Activated T-cell treated with anti-CD3 and anti-CD28 coated beads, Interleukin-2, amount 50 U/mL, for 72 hours (primary cell): ENCODE data around the gene TRIM56. TPM values are rescaled to one million over a fixed set of nuclear protein-coding genes. Genes with fewer than 3 reads are reported as not detected.

Experiments
- ATAC-seq, 2 donors: fragments of 150-1000 bp; cut with Tn5 transposase; replicated peaks in 1 of 2; 2 replicates each; pipeline ENCODE4 v1.10.0; 2021; ENCODE audit warnings: moderate library complexity in 2 of 2, mild to moderate bottlenecking in 1 of 2
- DNase-seq, 2 donors: peaks; one replicate each; pipeline ENCODE4 v3.0.0; 2021 to 2022; ENCODE audit warnings: mixed read lengths in 1 of 2
- H3K27ac Mint-ChIP-seq: one replicate; pipeline ENCODE4 v1.8.0; 2022; ENCODE audit warnings: mild to moderate bottlenecking, moderate library complexity, mixed read lengths
- H3K27me3 Mint-ChIP-seq: one replicate; pipeline ENCODE4 v1.8.0; 2022; ENCODE audit warnings: low read depth, mixed read lengths
- H3K36me3 Mint-ChIP-seq, 2 donors: one replicate each; pipeline ENCODE4 v1.8.0; 2022; ENCODE audit warnings: mixed read lengths in 2 of 2, mild to moderate bottlenecking in 1 of 2; ENCODE audit not compliant: insufficient read depth in 2 of 2
- H3K4me1 Mint-ChIP-seq: one replicate; pipeline ENCODE4 v1.8.0; 2022; ENCODE audit warnings: low read depth, mixed read lengths
- H3K4me3 Mint-ChIP-seq, 2 donors: one replicate each; pipeline ENCODE4 v1.8.0; 2022; ENCODE audit warnings: mild to moderate bottlenecking in 2 of 2, mixed read lengths in 2 of 2, moderate library complexity in 2 of 2
- H3K9me3 Mint-ChIP-seq, 2 donors: one replicate each; pipeline ENCODE4 v1.8.0; 2022; ENCODE audit warnings: mixed read lengths in 2 of 2
- total RNA-seq, 2 donors: library from RNA; stranded (reverse); gene quantifications; one replicate each; pipeline ENCODE4 v1.2.3, GENCODE V29; 2022

TRIM56 gene
- total RNA-seq, 2 donors from 2014 or later: 44.5 to 50.2 TPM

DNA sequence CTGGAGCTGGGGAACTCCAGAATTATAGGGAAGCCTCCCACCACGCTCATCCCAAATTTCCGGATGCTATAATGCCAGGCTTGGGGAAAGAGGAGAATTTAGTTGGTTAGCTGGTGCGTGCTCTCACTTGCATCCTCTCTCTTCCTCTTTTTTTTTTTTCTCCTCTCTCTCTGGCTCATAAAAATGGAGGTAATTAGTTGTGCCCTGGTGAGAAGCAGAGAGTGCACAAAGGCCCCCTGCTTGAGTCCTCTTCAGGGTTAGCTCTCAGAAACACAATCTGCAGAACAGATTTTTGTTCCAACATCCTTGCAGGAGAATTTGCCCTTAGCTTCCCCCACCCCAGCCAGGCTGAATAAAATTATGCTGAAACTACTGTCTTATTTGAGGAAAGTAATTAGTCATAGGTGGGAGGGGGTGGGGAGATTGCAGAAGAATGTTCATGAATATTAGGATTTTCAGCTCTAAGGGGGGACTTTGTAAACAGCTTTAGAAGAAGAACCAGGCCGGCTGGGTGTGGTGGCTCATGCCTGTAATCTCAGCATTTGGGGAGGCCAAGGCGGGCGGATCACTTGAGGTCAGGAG lies 49.2 kb downstream of the TRIM56 start:
- ATAC-seq (no peak), DNase-seq (no peak)
- peaks cover 36% of the 10 kb centered on the region for H3K27me3 Mint-ChIP-seq
- no peaks in the 10 kb centered on the region for H3K9me3 Mint-ChIP-seq
- H3K4me3 Mint-ChIP-seq: peak overlapping the region in 1 of 2 donors; percentile 21
- peaks cover 49% of the 10 kb centered on the region for H3K4me1 Mint-ChIP-seq
- H3K36me3 Mint-ChIP-seq: no peaks in the 10 kb centered on the region
- no peak overlapping the region for H3K27ac Mint-ChIP-seq

DNA sequence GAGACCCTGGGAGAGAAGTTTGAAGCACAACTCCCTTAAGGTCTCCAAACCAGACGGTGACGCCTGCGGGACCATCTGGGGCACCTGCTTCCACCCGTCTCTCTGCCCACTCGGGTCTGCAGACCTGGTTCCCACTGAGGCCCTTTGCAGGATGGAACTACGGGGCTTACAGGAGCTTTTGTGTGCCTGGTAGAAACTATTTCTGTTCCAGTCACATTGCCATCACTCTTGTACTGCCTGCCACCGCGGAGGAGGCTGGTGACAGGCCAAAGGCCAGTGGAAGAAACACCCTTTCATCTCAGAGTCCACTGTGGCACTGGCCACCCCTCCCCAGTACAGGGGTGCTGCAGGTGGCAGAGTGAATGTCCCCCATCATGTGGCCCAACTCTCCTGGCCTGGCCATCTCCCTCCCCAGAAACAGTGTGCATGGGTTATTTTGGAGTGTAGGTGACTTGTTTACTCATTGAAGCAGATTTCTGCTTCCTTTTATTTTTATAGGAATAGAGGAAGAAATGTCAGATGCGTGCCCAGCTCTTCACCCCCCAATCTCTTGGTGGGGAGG lies 52.5 kb downstream of the TRIM56 start:
- ATAC-seq (no peak), DNase-seq (no peak)
- Mint-ChIP-seq H3K9me3 (no peaks in the 10 kb centered on the region), H3K4me1 (peaks cover 71% of the 10 kb centered on the region), H3K27me3 (peaks cover 25% of the 10 kb centered on the region), H3K4me3 (peak overlapping the region; percentile 52 to 80), H3K36me3 (no peaks in the 10 kb centered on the region), H3K27ac (no peak overlapping the region)

- DNase-seq (peak; percentile 85 to 88), ATAC-seq (peak; percentile 97 to 98)
- H3K36me3 Mint-ChIP-seq: no peaks in the 10 kb centered on the region
- peaks cover 74% of the 10 kb centered on the region for H3K4me1 Mint-ChIP-seq
- peak overlapping the region; percentile 22 for H3K27ac Mint-ChIP-seq
- no peaks in the 10 kb centered on the region for H3K9me3 Mint-ChIP-seq
- peaks cover 25% of the 10 kb centered on the region for H3K27me3 Mint-ChIP-seq
- peak overlapping the region; percentile 52 to 80 for H3K4me3 Mint-ChIP-seq
Observed at GRCh38 chr7:101138213-101138870, 53.1 kb downstream of the TRIM56 start.

GRCh38 chr7:101140339-101140699 lies 55.0 kb downstream of the TRIM56 start:
- Mint-ChIP-seq H3K4me1 (peaks cover 63% of the 10 kb centered on the region), H3K27me3 (peaks cover 9% of the 10 kb centered on the region), H3K36me3 (no peaks in the 10 kb centered on the region), H3K4me3 (no peak overlapping the region), H3K27ac (no peak overlapping the region), H3K9me3 (no peaks in the 10 kb centered on the region)
- no peak for ATAC-seq
- DNase-seq: no peak

DNA sequence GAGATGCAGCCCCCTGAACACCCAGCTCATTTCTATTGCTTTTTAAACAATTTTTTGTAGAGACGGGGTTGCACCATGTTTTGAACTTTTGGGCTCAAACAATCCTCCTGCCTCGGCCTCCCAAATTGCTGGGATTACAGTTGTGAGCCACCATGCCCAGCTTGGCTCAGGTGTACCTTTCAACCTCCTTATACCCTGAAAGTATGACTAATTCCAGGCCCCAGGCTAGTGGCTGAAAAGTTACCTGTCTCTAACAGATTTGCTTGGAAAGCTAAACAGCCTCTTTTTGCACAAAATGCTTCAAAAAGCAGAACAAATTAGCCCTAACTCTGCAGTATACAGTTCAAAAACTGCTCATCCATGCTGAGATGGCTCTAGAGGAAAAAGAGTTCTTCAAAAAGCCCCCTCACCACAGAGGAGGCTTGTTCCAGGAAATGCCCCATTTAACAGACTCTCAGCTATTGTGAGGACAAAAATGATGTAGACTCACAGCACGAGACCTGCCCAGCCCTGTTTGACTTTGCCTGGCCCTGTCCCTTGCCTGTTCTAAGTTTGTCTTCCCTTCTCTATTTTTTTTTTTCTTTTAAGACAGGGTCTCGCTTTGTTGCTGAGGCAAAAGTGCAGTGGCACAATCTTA lies 55.6 kb downstream of the TRIM56 start:
- Mint-ChIP-seq H3K4me1 (peaks cover 63% of the 10 kb centered on the region), H3K9me3 (no peaks in the 10 kb centered on the region), H3K36me3 (no peaks in the 10 kb centered on the region), H3K4me3 (peak overlapping the region; percentile 34 to 36), H3K27me3 (peaks cover 7% of the 10 kb centered on the region), H3K27ac (no peak overlapping the region)
- no peak for ATAC-seq
- no peak for DNase-seq

Other genes starting within 250 kb of the TRIM56 start
- gene SLC12A9, start 232.8 kb upstream of the TRIM56 start, total RNA-seq: 10 to 100 TPM; 17.6 to 20.1 TPM
- gene TRIP6, start 218.1 kb upstream of the TRIM56 start, total RNA-seq: 10 to 100 TPM; 28.3 to 31.5 TPM
- 100 to 1,000 TPM; 140 to 145 TPM for gene SRRT, start 210.4 kb upstream of the TRIM56 start, total RNA-seq
- gene UFSP1, start 195.8 kb upstream of the TRIM56 start, total RNA-seq: under 1 TPM; 0.34 to 0.83 TPM
- gene ACHE, start 189.6 kb upstream of the TRIM56 start, total RNA-seq: under 1 TPM; 0.16 to 0.41 TPM
- not detected for gene MUC3A, start 135.9 kb upstream of the TRIM56 start, total RNA-seq
- gene MUC12, start 115.9 kb upstream of the TRIM56 start, total RNA-seq: 1 to 10 TPM in 1 of 2 donors, not detected in 1; 1.6 TPM
- gene MUC17, start 65.4 kb upstream of the TRIM56 start, total RNA-seq: not detected
- under 1 TPM in 1 of 2 donors, not detected in 1; 0.14 TPM for gene SERPINE1, start 41.6 kb downstream of the TRIM56 start, total RNA-seq
- 10 to 100 TPM; 23.4 to 28.4 TPM for gene AP1S1, start 69.0 kb downstream of the TRIM56 start, total RNA-seq
- gene VGF, start 80.1 kb downstream of the TRIM56 start, total RNA-seq: under 1 TPM in 1 of 2 donors, not detected in 1; 0.19 TPM
- gene NAT16, start 94.8 kb downstream of the TRIM56 start, total RNA-seq: not detected
- gene MOGAT3, start 115.6 kb downstream of the TRIM56 start, total RNA-seq: not detected
- gene PLOD3, start 132.1 kb downstream of the TRIM56 start, total RNA-seq: 10 to 100 TPM; 28.8 to 34.4 TPM
- gene ZNHIT1, start 132.7 kb downstream of the TRIM56 start, total RNA-seq: 10 to 100 TPM; 36.6 to 38.9 TPM
- 10 to 100 TPM; 27.8 to 28.7 TPM for gene CLDN15, start 152.3 kb downstream of the TRIM56 start, total RNA-seq
- gene FIS1, start 159.6 kb downstream of the TRIM56 start, total RNA-seq: 10 to 100 TPM; 78.4 to 87.2 TPM
- gene IFT22, start 236.3 kb downstream of the TRIM56 start, total RNA-seq: 1 to 10 TPM; 4.7 to 5.1 TPM